Hematopoietic multipotent progenitor cell treated with erythropoietin and hydrocortisone succinate and interleukin-3 and kit ligand, for 15 days (in vitro differentiated cells): ENCODE measurements around the gene SCML1.

Experiments used
- DNase-seq: peaks from one replicate; pipeline ENCODE4 v3.0.0-alpha.2; 2015; ENCODE audit warnings: low spot score

The SCML1 gene

DNA sequence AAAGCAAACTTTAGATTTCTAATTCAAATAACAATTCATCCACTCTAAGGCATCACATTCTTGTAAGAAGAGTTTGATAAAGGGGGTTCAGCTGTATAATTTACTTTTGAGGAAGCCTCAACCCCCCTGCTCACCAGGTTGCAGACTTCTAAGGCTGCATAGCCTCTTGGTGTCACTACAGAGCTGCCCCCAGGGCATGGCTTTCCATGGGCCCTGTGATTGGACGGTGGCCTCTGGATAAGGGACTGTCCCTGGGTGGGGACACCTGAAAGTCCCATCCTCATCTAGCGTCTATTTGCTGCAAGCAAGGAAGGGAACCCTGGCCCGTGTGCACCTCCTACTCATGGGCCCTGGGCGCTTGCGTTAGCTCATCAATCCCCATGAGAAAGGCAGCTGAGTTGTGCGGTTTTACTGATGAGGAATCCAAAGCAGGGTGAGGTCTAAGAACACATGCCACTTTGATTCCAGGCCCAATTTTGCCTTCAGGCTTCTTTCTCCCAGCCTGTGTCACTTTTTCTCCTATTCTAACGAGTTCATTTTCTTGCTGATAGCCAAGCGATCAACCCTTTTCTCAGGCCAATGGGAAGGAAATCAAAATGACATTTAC lies 51.8 kb downstream of the SCML1 start:
- DNase-seq = no peak

DNA sequence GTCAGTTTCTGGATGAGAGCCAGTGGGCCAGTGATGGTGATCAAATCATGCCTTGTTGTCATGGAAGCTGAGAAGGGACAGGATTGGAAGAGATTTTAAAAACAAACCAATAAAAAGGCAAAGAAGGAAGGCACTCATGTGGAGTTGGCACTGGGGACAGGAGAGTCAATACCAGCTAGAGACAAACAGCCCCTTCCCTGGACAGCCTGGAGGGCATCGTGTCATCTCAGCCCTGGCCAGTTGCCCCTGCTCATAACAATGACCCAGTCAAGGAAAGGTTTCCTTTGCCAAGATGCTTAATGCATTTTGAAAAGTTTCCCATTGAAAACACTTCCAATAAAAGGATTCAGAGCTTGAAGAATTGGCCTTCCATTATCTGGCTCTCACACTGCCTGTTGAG lies 55.5 kb downstream of the SCML1 start:
- no peak for DNase-seq

DNA sequence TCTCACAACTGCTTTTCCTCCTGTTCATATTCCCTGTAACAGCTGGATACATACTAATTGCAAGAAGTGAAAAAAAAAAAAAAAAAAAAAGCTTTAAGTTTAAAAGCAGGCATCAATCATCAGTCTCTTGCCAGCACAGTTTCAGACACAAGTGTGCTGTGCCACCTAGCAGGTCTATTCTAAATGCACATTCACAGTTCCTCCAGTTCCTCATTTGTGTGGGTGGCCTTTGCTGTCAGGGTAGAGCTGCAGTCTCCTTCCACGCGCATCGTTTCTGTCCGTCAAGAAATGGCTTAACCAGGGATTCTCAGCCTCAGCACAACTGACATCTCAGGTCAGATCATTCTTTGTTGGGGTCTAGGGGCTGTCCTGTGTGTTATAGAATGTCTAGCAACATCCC lies 61.6 kb downstream of the SCML1 start:
- no peak for DNase-seq

DNA sequence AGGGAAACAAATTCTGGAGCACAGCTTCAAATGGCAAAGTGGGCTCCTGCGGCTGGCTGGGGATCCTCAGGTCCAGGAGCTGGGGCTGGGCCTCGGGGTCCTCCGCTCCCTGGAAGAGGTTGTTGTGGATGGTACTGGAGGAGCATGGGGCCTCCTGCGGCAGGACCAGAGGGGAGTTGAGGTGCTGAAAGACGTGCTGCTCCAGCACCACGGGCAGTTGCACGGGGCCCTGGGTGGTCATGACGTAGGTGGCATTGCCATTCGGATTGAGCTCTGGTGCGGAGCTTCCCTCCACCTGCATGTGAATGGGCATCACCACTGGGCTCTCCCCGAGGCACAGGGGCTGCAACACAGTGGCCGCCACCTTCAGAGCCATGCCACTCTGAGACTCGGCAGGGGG lies 64.1 kb downstream of the SCML1 start:
- no peak for DNase-seq

DNA sequence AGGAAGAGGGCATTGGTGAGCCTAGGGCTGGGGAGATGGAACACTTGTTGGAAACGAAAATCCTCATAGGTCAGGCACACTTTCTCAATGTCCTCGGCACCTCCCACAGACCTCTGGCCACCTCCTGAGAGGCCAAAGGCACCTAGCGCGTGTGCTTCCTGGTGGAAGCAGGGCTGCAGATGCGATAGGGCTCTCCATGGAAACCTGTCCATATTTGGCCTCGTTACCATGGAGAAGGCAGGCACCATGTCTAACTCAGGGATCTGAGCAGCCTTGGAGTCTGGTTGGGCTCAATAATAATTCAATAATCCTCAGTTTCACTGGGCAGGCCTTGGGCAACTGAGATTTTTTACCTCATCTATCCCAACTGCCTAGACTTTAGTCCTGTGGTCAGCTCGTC lies 65.5 kb downstream of the SCML1 start:
- DNase-seq = no peak

DNA sequence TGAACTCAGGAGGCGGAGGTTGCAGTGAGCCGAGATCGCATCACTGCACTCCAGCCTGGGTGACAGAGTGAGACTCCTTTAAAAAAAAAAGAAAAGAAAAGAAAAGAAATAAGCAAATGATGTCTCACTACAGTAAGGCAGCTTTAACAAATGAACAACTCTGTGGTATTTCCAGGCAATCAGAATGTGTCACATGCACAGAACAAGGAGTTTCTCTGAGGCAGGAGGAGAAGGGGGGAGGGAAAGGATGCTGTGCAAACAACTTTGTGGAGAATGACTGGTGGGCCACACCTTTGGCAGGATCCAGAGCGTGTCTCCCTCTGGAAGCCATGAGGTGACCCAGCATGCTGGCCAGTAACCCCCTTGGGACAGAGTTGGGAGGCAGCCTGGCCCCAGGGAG lies 66.2 kb downstream of the SCML1 start:
- no peak for DNase-seq
